Endothelial cell of umbilical vein (primary cell): ENCODE measurements around the gene KIAA1671. TPM values are rescaled to one million over a fixed set of nuclear protein-coding genes. Genes with fewer than 3 reads are reported as not detected.

Experiments used
- BruUV-seq: library from RNA; stranded (reverse); fragments of 400-500 nt; replicated peaks from 2 replicates; lab custom pipeline; 2021; lab: Mats Ljungman, UMichigan
- CTCF ChIA-PET: fragments of 300-600, 350-600 bp; sonication (Branson Sonifier 250); formaldehyde crosslinking; loops from one replicate; lab custom pipeline; 2021; ENCODE audit warnings: antibody characterized with exemption, inconsistent platforms; lab: Charles Lee
- POLR2A ChIA-PET: fragments of 300-600, 350-600 bp; sonication (Branson Sonifier 250); formaldehyde crosslinking; loops from one replicate; lab custom pipeline; 2021; ENCODE audit warnings: antibody characterized with exemption, inconsistent platforms; lab: Charles Lee
- DNase-seq: peaks from one replicate; pipeline ENCODE4 v3.0.0-alpha.2; 2011; ENCODE audit warnings: low read depth, low spot score
- FAIRE-seq: peaks from 2 replicates; lab custom pipeline; 2011; peaks lifted over from hg19 to GRCh38; lab: Jason Lieb, UNC
- H2AFZ ChIP-seq: 2 replicates; pipeline ENCODE4 v1.6.0; 2012; ENCODE audit warnings: low read depth, low read length, control low read depth, inconsistent platforms
- H3K27ac ChIP-seq: 2 replicates; pipeline ENCODE4 v1.5.1; 2011; ENCODE audit warnings: low read depth, mild to moderate bottlenecking, control low read depth, low read length, moderate library complexity; ENCODE audit not compliant: insufficient read depth
- H3K27me3 ChIP-seq, 2 experiments: 2 replicates each; pipeline versions ENCODE4 v1.6.0 to v1.6.1; 2011; ENCODE audit warnings: low read length in 2 of 2, mixed read lengths in 1 of 2; ENCODE audit not compliant: control insufficient read depth in 2 of 2, insufficient read depth in 2 of 2
- H3K36me3 ChIP-seq, 2 experiments: 2 replicates in 1 of 2; 3 replicates in 1 of 2; pipeline ENCODE4 v1.5.1; 2011; ENCODE audit warnings: low read length in 2 of 2, mild to moderate bottlenecking in 1 of 2, moderate library complexity in 1 of 2; ENCODE audit not compliant: control insufficient read depth in 2 of 2, insufficient read depth in 2 of 2; ENCODE audit errors: extremely low read depth in 1 of 2
- H3K4me1 ChIP-seq: 3 replicates; pipeline ENCODE4 v1.5.1; 2011; ENCODE audit warnings: mild to moderate bottlenecking, low read length; ENCODE audit not compliant: control insufficient read depth, insufficient read depth; ENCODE audit errors: extremely low read depth
- H3K4me2 ChIP-seq: 2 replicates; pipeline ENCODE4 v1.6.1; 2011; ENCODE audit warnings: low read length, control low read depth, mixed read lengths; ENCODE audit not compliant: insufficient read depth
- H3K4me3 ChIP-seq, 3 experiments: fragments of 200-600 bp in 1 of 3; sonication (generic), shearing (Covaris generic) in 1 of 3; replicated peaks in 1 of 3; 2 replicates each; pipeline ENCODE4 v1.5.1; 2011 to 2016; ENCODE audit warnings: control low read depth in 3 of 3, low read length in 3 of 3, mild to moderate bottlenecking in 2 of 3, inconsistent platforms in 1 of 3, low read depth in 1 of 3, moderate library complexity in 1 of 3; ENCODE audit not compliant: insufficient read depth in 1 of 3
- H3K79me2 ChIP-seq: 2 replicates; pipeline ENCODE4 v1.6.0; 2012; ENCODE audit warnings: low read length, inconsistent platforms; ENCODE audit not compliant: control insufficient read depth, insufficient read depth
- H3K9ac ChIP-seq: replicated peaks from 2 replicates; pipeline ENCODE3; 2011; ENCODE audit warnings: low read length, control low read depth; ENCODE audit not compliant: insufficient read depth; ENCODE audit errors: extremely low read depth
- H3K9me1 ChIP-seq: replicated peaks from 3 replicates; pipeline ENCODE4 v1.6.0; 2011; ENCODE audit warnings: mild to moderate bottlenecking, low read length; ENCODE audit not compliant: control insufficient read depth, insufficient read depth; ENCODE audit errors: extremely low read depth
- H3K9me3 ChIP-seq: replicated peaks from 2 replicates; pipeline ENCODE4 v1.5.1; 2012; ENCODE audit warnings: low read length, inconsistent platforms; ENCODE audit not compliant: control insufficient read depth, insufficient read depth
- H4K20me1 ChIP-seq: replicated peaks from 2 replicates; pipeline ENCODE3; 2011; ENCODE audit warnings: mild to moderate bottlenecking, low read length; ENCODE audit not compliant: control insufficient read depth, insufficient read depth; ENCODE audit errors: extremely low read depth
- EZH2 ChIP-seq: IDR thresholded peaks from 2 replicates; pipeline ENCODE4 v1.6.1; 2012; ENCODE audit warnings: borderline replicate concordance, low read depth, mild to moderate bottlenecking, moderate library complexity, low read length, inconsistent platforms; ENCODE audit not compliant: severe bottlenecking
- FOS ChIP-seq: IDR thresholded peaks from 2 replicates; pipeline ENCODE4 v1.6.1; 2011; ENCODE audit warnings: mild to moderate bottlenecking, low read length, moderate library complexity, borderline replicate concordance; ENCODE audit not compliant: insufficient read depth
- GATA2 ChIP-seq: IDR thresholded peaks from 2 replicates; pipeline ENCODE4 v1.7.0; 2011; ENCODE audit warnings: low read depth, mild to moderate bottlenecking, moderate library complexity, mixed read lengths, low read length; ENCODE audit not compliant: insufficient read length, insufficient read depth
- JUN ChIP-seq: IDR thresholded peaks from 2 replicates; pipeline ENCODE4 v1.6.1; 2011; ENCODE audit warnings: borderline replicate concordance, low read depth; ENCODE audit not compliant: insufficient read length, insufficient read depth
- MYC ChIP-seq: IDR thresholded peaks from one replicate; pipeline ENCODE4 v1.6.1; 2011; ENCODE audit warnings: mild to moderate bottlenecking, low read depth, low read length
- POLR2A ChIP-seq: IDR thresholded peaks from 2 replicates; pipeline ENCODE4 v1.6.1; 2012; ENCODE audit warnings: low read depth, mild to moderate bottlenecking, control low read depth, low read length
- POLR2AphosphoS5 ChIP-seq: IDR thresholded peaks from 2 replicates; pipeline ENCODE4 v1.6.1; 2012; ENCODE audit warnings: low read depth, mild to moderate bottlenecking, control low read depth, low read length, moderate library complexity; ENCODE audit not compliant: insufficient read depth
- dilution Hi-C: fragments of 300-500 bp; cut with MboI; formaldehyde crosslinking; loops from one replicate; pipeline ENCODE4 v1.15.0; 2019; ENCODE audit warnings: low sequenced_read_pairs; ENCODE audit not compliant: extremely low pct_ligation_motif_present
- intact Hi-C: fragments of 100-400 bp; cut with micrococcal nuclease; formaldehyde crosslinking; loops from one replicate; pipeline ENCODE4 v1.10.0; 2022
- polyA plus RNA-seq, 4 experiments: library from polyadenylated mRNA; depleted of rRNA in 3 of 4; stranded (reverse) in 3 of 4; unstranded in 1 of 4; fragments of >200 nt; gene quantifications; 2 replicates each; pipeline versions ENCODE4 v1.2.1 to v1.2.3, GENCODE V29; 2011 to 2012; ENCODE audit warnings: missing spikeins in 1 of 4
- total RNA-seq: library from RNA; stranded (reverse); gene quantifications from 2 replicates; pipeline ENCODE4 v1.2.3, GENCODE V29; 2021
- TF ChIP-seq, protein P1 (sequence below), 2 donors: IDR thresholded peaks; 1 replicate in 1 of 2; 2 replicates in 1 of 2; pipeline ENCODE4 v1.5.1; 2011; ENCODE audit warnings: low read length in 2 of 2, mild to moderate bottlenecking in 2 of 2, moderate library complexity in 2 of 2, control low read depth in 1 of 2, inconsistent platforms in 1 of 2, low read depth in 1 of 2; ENCODE audit not compliant: insufficient read depth in 1 of 2; ENCODE audit errors: extremely low read depth in 1 of 2
- TF ChIP-seq, protein P2 (sequence below): IDR thresholded peaks from 2 replicates; pipeline ENCODE4 v1.6.1; 2011; ENCODE audit not compliant: insufficient read depth, insufficient read length

Gene KIAA1671
- total and polyA plus RNA-seq, 2 donors (not counting 3 experiments of a cell fraction or from before 2014, with no cell fraction given) = 23.1 to 85.1 TPM

- BruUV-seq = no TSS peak
- Histone ChIP-seq H3K9me3 (no peaks in the 10 kb centered on the region), H3K27me3 (no peaks in the 10 kb centered on the region), H2AFZ (no peak overlapping the region), H3K9me1 (no peaks in the 10 kb centered on the region), H3K9ac (no peak overlapping the region), H3K27ac (no peak overlapping the region), H3K36me3 (no peaks in the 10 kb centered on the region), H3K79me2 (no peaks in the 10 kb centered on the region), H3K4me3 (no peak overlapping the region), H4K20me1 (no peaks in the 10 kb centered on the region), H3K4me2 (no peak overlapping the region), H3K4me1 (no peaks in the 10 kb centered on the region)
- dilution Hi-C loops (no loop called here), intact Hi-C loops (no loop called here)
- FAIRE-seq (no peak), DNase-seq (peak; percentile 20)
- POLR2A ChIA-PET = no interaction called here
- TF ChIP-seq, protein P1, sequence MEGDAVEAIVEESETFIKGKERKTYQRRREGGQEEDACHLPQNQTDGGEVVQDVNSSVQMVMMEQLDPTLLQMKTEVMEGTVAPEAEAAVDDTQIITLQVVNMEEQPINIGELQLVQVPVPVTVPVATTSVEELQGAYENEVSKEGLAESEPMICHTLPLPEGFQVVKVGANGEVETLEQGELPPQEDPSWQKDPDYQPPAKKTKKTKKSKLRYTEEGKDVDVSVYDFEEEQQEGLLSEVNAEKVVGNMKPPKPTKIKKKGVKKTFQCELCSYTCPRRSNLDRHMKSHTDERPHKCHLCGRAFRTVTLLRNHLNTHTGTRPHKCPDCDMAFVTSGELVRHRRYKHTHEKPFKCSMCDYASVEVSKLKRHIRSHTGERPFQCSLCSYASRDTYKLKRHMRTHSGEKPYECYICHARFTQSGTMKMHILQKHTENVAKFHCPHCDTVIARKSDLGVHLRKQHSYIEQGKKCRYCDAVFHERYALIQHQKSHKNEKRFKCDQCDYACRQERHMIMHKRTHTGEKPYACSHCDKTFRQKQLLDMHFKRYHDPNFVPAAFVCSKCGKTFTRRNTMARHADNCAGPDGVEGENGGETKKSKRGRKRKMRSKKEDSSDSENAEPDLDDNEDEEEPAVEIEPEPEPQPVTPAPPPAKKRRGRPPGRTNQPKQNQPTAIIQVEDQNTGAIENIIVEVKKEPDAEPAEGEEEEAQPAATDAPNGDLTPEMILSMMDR (IDR thresholded peaks at IDR 0.05; ENCODE audit: extremely low read depth in 1 of 2, insufficient read depth in 1 of 2, low read depth in 1 of 2, low read length in 2 of 2) = no peak
- TF ChIP-seq, protein P2, sequence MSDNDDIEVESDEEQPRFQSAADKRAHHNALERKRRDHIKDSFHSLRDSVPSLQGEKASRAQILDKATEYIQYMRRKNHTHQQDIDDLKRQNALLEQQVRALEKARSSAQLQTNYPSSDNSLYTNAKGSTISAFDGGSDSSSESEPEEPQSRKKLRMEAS = no peak
- TF ChIP-seq MYC (no peak), POLR2A (no peak), EZH2 (no peak), GATA2 (no peak), POLR2AphosphoS5 (no peak), JUN (no peak), FOS (no peak)
- CTCF ChIA-PET = interaction anchor here (1.7 kb wide), 1 partner anchor 9 kb away, joined by 5 read pairs; no protein-coding TSS in a partner anchor
Observed at GRCh38 chr22:25102722-25103121, 150.2 kb downstream of the KIAA1671 start.
